Thyroid gland (tissue), 4 donors: ENCODE measurements around the gene DGKA. TPM values are rescaled to one million over a fixed set of nuclear protein-coding genes. Genes with fewer than 3 reads are reported as not detected.
"Not testable (repeated sequence)": the region's sequence is repeated elsewhere in the genome, so short reads cannot be mapped to it uniquely, and the experiment has no call there.

Experiments used
- DNase-seq, 2 donors: peaks; one replicate each; pipeline ENCODE4 v3.0.0-alpha.2; 2019
- H3K27ac ChIP-seq, 3 donors: fragments of 200-600 bp; sonication (generic); 1 replicate in 2 of 3; 2 replicates in 1 of 3; pipeline ENCODE4 v1.5.1; 2016 to 2019; ENCODE audit warnings: mild to moderate bottlenecking in 1 of 3, moderate library complexity in 1 of 3
- H3K27me3 ChIP-seq: fragments of 200-600 bp; sonication (generic); one replicate; pipeline ENCODE4 v1.5.1; 2019
- H3K36me3 ChIP-seq, 2 donors: fragments of 200-600 bp; sonication (generic); one replicate each; pipeline ENCODE4 v1.5.1; 2016 to 2019
- H3K4me1 ChIP-seq, 2 donors: fragments of 200-600 bp; sonication (generic); one replicate each; pipeline ENCODE4 v1.5.1; 2017 to 2019
- H3K4me3 ChIP-seq, 3 donors: fragments of 200-600 bp; sonication (generic); replicated peaks in 1 of 3; 1 replicate in 2 of 3; 2 replicates in 1 of 3; pipeline ENCODE4 v1.5.1; 2016; ENCODE audit warnings: mild to moderate bottlenecking in 1 of 3
- H3K9me3 ChIP-seq: fragments of 200-600 bp; sonication (generic); one replicate; pipeline ENCODE4 v1.5.1; 2017
- CTCF ChIP-seq, 6 experiments: fragments of 200-600 bp in 3 of 6; fragments of 450-650 bp in 3 of 6; sonication (generic) in 3 of 6; IDR thresholded peaks; one replicate each; pipeline ENCODE4 v1.5.1; 2016 to 2019; ENCODE audit warnings: antibody characterized with exemption in 6 of 6, mild to moderate bottlenecking in 2 of 6, inconsistent platforms in 1 of 6, moderate library complexity in 1 of 6
- POLR2A ChIP-seq, 2 donors: fragments of 450-650 bp; IDR thresholded peaks; one replicate each; pipeline ENCODE4 v1.6.1; 2017; ENCODE audit warnings: antibody characterized with exemption in 2 of 2, mild to moderate bottlenecking in 2 of 2, moderate library complexity in 1 of 2
- WGBS, 2 donors: methylation state at CpG; one replicate each; pipeline ENCODE4 v1.1.5; 2017; 5-methylcytosine and 5-hydroxymethylcytosine counted together
- intact Hi-C: fragments of 100-400 bp; cut with DNase I; formaldehyde crosslinking; loops from one replicate; pipeline ENCODE4 v1.15.1; 2023
- total RNA-seq, 4 donors: library from RNA; depleted of rRNA; stranded (reverse); fragments of >200 nt; gene quantifications; one replicate each; pipeline ENCODE4 v1.2.3, GENCODE V29; 2016

DGKA gene
- total RNA-seq, 4 donors from 2014 or later, result 20.6 to 55.9 (median 28.7) TPM

GRCh38 chr12:55985341-55985740 lies 54.4 kb downstream of the DGKA start:
- H3K4me1 ChIP-seq, result no peaks in the 10 kb centered on the region
- WGBS, 2 donors, result 90 to 95% methylated on average over 4 of the region's 4 CpGs
- intact Hi-C loops, result no loop called here

GRCh38 chr12:55985976-55986375 lies 55.0 kb downstream of the DGKA start:
- H3K36me3 ChIP-seq, result peaks cover 42 to 58% of the 10 kb centered on the region in 2 donors
- DNase-seq, H3K4me3 ChIP-seq, H3K9me3 ChIP-seq, H3K27me3 ChIP-seq, H3K27ac ChIP-seq, intact Hi-C loops, H3K4me1 ChIP-seq: not testable (repeated sequence)
- WGBS, 2 donors, result 83 to 87% methylated on average over 7 of the region's 7 CpGs

More at GRCh38 chr12:55985341-55985740, 54.4 kb downstream of the DGKA start:
- Histone ChIP-seq H3K27me3 (no peaks in the 10 kb centered on the region), H3K4me3 (no peak overlapping the region), H3K9me3 (no peaks in the 10 kb centered on the region), H3K36me3 (peaks cover 35 to 58% of the 10 kb centered on the region in 2 donors), H3K27ac (no peak overlapping the region)
- no peak for DNase-seq
- no peak for TF ChIP-seq POLR2A (IDR thresholded peaks at IDR 0.05)
- no peak for TF ChIP-seq CTCF (IDR thresholded peaks at IDR 0.05)

- Histone ChIP-seq H3K27ac (no peak overlapping the region), H3K4me1 (no peaks in the 10 kb centered on the region), H3K36me3 (peaks cover 60 to 73% of the 10 kb centered on the region in 2 donors), H3K4me3 (no peak overlapping the region), H3K9me3 (no peaks in the 10 kb centered on the region), H3K27me3 (no peaks in the 10 kb centered on the region)
- WGBS, 2 donors, result 88 to 90% methylated on average over 3 of the region's 3 CpGs
- no peak for TF ChIP-seq CTCF (IDR thresholded peaks at IDR 0.05)
- no peak for TF ChIP-seq POLR2A (IDR thresholded peaks at IDR 0.05)
- no peak for DNase-seq
- intact Hi-C loops, result loop anchor here (5.0 kb wide), 1 partner anchor 36 kb away; no protein-coding TSS in a partner anchor
Measured at GRCh38 chr12:55991110-55991509, 60.1 kb downstream of the DGKA start.

- no peak overlapping the region for H3K27ac ChIP-seq
- no peaks in the 10 kb centered on the region for H3K27me3 ChIP-seq
- TF ChIP-seq POLR2A (IDR thresholded peaks at IDR 0.05), result no peak
- TF ChIP-seq CTCF (IDR thresholded peaks at IDR 0.05), result no peak
- intact Hi-C loops, result loop anchor here (5.0 kb wide), 1 partner anchor 34 kb away; no protein-coding TSS in a partner anchor
- no peak for DNase-seq
- no peak overlapping the region for H3K4me3 ChIP-seq
- peaks cover 42 to 57% of the 10 kb centered on the region in 2 donors for H3K36me3 ChIP-seq
- 89 to 91% methylated on average over 4 of the region's 4 CpGs for WGBS, 2 donors
- peaks cover 9% of the 10 kb centered on the region in 2 donors for H3K4me1 ChIP-seq
- no peaks in the 10 kb centered on the region for H3K9me3 ChIP-seq
Measured at GRCh38 chr12:55993230-55993853, 62.4 kb downstream of the DGKA start.

GRCh38 chr12:55995366-55995765 lies 64.4 kb downstream of the DGKA start:
- intact Hi-C loops, result no loop called here

More at GRCh38 chr12:55995366-55995765, 64.4 kb downstream of the DGKA start:
- 87 to 89% methylated on average over 8 of the region's 8 CpGs for WGBS, 2 donors
- Histone ChIP-seq H3K27ac (no peak overlapping the region), H3K4me1 (peaks cover 11 to 13% of the 10 kb centered on the region in 2 donors), H3K9me3 (no peaks in the 10 kb centered on the region), H3K4me3 (no peak overlapping the region), H3K36me3 (peaks cover 34 to 39% of the 10 kb centered on the region in 2 donors), H3K27me3 (no peaks in the 10 kb centered on the region)
- no peak for DNase-seq
- TF ChIP-seq CTCF (IDR thresholded peaks at IDR 0.05), result no peak
- no peak for TF ChIP-seq POLR2A (IDR thresholded peaks at IDR 0.05)
